Kidney capillary endothelial cell (primary cell): ENCODE data around the gene SORCS1.

Experiments used
- DNase-seq: peaks from one replicate; pipeline ENCODE4 v3.0.0-alpha.2; 2018; ENCODE audit warnings: low spot score

SORCS1 gene

DNA sequence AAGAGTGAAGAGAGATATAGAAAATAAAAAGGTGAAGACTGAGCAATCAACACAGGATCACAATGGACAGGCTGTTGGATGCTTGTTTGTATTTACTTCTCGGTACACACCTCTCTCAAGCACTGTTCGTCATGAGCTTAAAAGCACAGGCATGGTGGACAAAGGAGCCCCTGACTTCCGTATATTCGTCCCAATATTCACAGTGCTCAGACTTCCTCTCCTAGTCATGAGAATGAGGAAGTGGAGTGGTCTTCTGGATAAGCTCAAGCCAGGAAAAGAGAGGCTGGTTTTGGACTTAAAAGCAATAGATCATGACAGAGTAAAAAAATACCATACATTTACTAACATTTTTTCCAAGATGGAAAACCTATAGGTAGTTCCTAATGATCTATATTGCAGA, 172.5 kb downstream of the SORCS1 start:
- DNase-seq, result no peak

DNA sequence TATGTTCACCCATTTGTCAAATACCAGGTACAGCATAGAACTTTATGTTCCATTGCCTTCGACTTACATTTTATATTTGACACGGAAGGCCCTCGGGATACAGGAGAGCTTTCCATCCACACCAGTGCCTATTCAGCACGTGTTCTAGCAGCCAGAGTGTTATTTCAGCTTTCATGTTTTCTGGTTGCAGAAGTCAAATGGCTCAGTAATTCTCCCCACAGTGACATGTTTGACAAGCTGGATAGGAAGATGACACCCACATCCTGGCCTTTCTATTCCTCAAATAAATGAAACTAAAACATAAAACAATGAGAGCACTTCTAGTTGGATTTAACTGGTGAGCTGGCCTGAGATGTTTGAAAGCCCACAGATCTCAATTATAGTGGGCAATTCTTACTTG, 173.4 kb downstream of the SORCS1 start:
- DNase-seq, result no peak

DNA sequence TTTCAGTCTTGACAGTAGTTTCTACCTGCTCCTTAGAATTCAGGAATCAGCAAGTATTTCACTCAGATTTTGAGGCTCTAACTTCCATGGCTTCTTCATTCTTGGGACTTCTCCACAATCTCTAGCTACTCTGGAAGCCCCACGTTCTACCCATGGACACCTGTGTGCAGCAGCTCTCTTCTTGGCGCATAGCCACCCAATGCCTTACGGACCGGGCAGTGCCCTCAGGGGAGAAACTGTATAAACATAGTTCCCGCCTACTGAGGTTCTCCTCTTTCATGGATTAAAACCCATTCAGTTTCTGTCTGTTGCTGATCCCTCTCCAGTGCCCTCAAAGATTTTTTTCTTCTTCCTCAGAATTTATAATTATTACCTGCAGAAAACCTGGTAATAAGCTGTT, 177.1 kb downstream of the SORCS1 start:
- no peak for DNase-seq

DNA sequence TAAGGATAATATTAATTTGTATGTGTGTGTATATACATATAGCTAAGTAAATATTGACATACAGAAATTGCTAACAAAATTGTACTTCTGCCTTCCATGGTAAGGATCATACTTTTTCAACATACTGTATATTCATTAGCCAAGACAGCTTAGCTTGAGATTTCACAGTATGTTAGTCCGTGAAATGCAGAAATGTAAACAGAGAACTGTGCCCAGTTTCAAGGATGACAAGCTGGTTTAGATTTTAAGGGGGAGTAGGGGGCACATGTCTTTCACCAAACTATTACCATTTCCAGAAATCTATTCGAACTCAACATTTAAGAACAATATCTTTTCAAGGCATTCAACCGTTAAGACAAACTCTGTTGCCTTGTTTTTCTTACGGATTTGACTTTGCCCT, 182.2 kb downstream of the SORCS1 start:
- no peak for DNase-seq

DNA sequence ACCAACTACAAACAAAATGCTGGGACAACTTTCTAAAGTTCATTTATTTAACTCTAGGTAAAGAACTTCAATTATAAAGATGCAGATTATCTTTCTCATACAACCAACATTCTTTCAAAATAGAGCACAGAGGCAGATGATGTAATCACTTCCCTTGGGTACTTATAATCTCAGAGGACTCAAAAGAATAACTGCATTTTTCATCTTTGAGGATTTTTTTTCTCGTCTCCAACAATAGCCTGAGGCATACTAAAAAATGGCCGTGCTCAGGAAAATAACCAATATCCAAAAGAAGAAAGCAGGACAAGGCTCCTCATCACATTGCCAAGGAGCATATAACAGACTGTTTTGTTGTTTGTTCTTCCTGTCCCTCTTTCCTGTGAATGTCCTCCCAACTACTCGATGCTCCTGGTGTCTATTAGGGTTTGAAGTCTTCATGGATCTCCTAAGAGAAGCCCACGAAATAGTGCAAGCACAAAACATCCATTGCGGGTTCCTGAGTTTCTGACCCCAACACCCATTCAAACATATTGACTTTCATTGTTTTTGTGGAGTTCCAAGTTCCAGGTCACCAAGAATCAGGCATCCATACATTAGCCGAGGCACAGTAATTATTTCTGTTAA, 182.9 kb downstream of the SORCS1 start:
- DNase-seq, result no peak

DNA sequence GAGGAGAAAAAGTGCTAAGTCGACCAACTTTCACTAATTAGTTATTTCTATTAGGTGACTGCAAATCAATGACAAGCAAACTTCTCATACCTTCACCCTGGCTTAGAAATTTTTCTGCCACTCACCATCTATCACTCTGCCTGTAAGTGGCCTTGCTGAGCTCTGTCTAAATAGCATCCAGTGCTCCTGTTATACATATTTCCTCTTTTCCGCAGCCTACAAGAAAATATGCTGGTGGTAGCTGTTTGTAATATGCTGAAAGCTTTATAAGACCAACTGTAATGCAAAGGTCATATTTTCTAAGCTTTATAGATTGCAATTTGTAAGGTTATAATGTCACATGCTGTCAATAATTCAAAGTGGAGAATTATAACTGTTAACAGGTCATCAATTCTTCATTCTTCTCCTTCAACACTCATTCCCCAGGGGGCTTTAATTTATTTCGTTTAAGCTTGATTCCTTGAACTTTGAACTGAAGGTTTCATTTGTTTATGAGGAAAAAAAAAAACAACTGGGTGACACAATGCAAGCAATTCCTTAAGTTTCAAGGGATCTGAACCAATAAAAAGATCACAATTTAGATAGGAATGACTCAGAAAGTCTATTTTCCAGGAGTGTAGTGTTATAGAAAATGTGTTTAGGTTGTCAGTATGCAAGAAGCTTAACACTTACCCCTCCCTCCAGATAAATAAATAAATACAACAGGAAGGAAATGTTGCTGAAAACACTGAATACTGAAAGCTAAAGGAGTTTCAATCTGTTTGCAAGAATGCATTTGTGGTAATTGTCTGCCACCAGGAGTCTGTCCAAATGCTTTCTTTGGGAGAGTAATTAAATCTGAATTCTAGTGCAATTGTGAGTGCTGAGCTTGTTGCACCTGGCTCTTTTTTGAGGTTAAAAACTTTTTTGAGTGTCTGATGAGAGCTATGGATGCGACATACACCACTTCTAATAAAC, 183.7 kb downstream of the SORCS1 start:
- DNase-seq, result no peak

DNA sequence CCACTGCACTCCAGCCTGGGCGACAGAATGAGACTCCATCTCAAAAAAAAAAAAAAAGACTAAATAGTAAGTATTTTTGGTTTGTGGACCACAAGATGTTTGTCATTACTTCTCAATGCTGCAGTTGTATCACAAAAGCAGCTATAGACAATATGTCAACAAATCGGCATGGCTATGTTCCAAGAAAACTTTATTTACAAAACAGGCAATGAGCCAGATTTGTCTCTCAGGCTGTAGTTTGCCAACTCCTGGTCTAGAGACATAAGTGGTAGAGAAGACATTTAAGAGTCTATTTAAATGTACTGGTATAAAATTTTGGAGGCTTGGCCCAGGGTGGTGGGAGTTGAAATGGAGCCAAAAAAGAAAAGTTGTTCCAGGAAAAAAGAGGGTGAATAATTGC, 185.8 kb downstream of the SORCS1 start:
- DNase-seq, result no peak

DNA sequence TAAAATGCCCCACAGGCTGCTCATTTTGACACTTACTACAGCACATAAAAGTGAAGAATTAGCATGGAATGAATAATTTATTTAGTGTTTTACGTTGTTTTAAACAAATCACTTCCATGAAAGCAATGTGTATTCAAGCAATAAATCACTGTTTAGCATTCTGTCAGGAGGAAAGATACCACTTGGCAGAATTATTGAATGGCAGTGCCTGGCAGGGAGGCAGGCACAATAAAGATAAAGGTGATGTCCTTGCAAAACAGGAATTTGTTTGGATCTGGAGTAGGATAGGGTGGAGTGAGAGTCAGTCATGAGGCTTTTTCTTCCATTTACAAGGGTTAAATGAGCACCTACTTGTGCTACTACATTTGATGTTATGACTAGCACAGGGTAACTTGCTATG, 190.8 kb downstream of the SORCS1 start:
- no peak for DNase-seq

DNA sequence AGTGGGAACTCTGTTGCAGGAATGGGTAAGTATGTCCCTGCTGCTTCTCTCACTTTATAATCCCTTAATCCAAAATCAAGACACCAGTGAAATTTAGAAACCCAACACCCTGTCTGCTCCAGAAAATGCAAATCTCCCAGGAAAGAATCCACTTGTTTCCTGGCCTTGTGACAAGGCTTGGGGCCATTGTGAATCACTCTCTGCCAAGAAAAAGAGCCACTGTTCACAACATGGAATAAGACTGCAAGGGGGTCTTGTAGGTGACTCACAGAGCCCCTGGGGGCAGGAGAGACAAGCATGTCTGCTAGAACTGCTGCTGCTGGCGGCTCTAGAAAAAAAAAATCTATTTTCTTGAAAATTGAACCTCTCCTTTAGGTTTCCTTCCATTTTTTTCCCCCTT, 191.2 kb downstream of the SORCS1 start:
- DNase-seq, result no peak

DNA sequence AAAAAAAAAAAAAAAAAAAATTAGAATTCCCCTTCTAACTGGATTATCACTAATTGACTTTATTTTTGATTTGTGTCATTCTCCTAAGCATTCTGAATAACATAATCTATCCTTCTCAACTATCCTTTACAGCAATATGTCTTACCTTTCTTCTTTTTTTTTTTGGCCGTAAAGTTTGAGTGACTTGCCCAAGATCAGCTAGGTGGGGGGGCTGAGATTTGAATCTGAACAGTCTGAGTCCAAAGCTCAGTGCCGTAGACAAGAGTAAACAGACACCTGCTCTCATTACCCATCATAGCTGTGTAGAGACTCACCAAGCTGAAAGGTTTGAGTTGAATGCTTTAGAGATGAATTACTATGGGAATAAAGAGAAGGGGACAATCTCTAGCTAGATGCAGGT, 192.1 kb downstream of the SORCS1 start:
- no peak for DNase-seq

DNA sequence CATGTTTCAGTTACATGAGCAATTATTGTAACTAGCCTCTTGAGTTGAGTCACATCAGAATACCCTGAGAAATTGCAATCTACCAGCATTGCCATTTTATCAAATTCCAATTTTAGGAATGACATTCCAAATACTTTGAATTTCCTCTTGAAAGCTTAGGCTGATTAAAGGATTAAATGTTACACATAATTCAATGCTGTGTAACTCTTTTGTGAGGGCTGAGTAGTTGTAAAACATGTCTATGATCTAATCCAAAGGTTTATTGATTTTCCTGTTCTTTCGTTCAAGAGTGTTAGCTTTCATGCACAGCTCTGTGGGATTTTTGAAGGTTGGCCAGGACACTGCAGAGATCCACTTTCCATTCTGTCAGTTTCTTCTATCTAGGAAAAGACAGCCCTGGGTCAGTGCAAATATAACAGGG, 193.1 kb downstream of the SORCS1 start:
- DNase-seq, result no peak

DNA sequence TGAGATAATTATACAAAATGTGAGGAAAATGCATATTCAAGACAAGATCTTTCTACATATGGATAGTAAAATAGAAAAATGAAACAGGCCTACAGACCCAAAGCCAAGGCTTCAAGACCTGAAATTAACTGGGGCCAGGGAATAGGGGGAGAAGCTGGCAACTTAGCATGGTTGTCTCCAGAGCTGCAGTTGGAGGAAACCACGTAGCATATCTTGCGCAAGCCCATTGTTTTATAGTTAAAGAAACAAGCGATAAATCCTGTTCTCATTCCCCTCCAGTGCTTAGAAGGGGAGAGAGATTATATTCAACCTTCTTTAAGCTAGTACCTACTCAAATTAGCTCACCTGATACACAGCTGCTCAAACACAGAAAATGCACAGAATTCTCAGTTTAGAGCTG, 197.1 kb downstream of the SORCS1 start:
- DNase-seq, result no peak

DNA sequence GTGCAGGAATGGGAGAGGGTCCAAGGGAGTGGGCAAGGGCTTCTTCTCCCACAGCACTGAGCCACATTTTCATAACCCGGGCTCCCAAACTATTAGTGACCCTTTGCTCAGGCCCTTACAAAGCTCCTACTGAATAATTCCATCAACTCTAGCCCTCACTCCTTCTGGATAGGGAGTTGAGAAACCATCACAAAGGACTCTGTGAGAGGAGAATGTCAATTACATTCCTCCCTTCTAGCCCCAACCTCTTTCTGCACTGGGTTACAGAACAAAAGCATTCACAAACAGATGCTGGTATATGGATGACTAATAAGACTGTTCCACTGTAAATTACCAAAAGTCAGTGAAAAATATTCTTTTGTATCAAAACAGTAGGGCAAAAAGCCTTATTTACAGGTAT, 203.7 kb downstream of the SORCS1 start:
- DNase-seq, result no peak

DNA sequence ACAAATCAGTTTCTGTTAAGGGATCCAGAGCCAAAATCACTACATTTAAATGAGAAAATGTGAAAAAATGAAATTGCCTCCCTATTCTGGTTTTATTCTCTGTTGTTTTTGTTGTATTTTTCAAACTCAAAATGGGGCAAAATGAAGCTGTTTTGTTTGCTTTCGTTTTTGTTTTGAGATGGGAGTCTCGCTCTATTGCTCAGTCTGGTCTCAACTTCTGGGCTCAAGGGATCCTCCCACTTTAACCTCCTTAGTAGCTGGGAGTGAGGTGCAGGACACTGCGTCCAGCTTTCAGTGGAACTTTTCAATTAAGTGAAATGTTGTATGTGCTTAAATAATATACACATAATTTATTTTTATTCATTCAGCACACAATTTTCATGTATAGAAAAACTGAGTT, 205.0 kb downstream of the SORCS1 start:
- no peak for DNase-seq

DNA sequence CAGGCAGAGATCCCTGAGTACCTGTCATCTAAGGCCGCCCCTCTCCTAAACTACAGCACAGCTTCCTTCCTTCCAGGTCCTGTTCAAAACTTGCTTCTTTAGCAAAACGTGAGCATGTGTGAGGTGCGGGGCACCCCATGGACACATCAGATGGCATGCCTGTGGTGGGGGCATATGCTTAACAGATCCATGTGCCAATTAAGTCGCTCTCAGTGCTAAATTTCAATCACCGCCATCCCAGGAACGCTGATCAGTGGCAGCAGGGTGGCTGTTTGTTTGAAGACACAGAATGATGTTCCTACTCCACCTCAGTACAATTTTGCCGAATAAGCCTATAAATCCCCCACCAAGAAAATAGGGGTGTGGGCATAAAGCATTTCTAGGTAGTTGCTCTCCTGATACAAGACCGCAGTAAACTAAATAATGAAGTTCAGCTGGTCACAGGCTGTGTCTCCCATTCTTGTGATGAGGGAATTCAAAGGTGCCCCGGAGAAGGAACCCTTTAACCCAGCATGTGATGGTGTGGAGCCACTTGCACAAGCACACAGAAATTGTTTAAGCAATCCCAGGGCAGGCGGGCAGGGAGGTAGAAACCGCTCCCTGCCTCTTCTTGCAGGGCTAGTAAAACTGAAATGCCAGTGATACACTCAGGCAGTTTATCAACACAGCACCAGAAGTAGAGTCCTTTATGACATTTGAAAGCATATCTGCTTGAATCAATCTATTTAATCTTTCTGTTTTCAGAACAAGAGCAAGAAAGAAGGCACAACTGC, 205.7 kb downstream of the SORCS1 start:
- no peak for DNase-seq

DNA sequence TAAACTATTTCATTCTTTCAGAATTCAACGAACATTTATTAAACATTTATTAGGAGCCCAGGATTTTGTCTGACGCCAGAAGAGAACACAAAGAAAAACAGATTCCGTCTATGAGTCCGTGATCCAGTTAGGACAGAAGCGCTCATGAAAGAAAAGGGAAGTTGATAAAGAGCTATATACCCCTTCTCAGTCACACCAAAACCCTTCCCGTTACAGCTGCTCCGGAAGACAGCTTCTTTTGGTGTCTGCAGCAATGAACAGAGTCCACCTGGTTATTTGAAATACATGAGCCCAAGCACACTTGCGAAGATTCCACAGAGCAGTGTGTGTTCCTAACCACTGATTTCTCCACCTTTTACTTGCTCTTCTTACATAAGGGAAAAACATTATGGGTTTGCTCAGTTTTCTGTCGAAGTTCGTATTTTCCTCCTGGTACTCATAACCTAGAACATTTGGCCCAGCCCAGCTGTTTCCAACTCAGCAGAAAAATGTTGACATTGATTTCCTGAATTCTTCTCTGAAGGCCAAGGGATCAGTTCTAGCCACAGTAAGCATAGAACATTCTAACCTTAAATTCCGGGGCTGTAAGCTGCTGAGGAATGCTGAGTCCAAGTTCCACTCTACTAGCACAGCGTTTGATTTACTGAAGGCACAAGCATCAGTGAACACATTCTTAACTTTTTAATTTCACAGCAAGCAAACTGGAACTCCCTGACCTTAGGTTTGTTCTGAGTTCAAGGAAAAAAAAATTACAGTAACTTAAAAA, 206.5 kb downstream of the SORCS1 start:
- DNase-seq, result no peak

DNA sequence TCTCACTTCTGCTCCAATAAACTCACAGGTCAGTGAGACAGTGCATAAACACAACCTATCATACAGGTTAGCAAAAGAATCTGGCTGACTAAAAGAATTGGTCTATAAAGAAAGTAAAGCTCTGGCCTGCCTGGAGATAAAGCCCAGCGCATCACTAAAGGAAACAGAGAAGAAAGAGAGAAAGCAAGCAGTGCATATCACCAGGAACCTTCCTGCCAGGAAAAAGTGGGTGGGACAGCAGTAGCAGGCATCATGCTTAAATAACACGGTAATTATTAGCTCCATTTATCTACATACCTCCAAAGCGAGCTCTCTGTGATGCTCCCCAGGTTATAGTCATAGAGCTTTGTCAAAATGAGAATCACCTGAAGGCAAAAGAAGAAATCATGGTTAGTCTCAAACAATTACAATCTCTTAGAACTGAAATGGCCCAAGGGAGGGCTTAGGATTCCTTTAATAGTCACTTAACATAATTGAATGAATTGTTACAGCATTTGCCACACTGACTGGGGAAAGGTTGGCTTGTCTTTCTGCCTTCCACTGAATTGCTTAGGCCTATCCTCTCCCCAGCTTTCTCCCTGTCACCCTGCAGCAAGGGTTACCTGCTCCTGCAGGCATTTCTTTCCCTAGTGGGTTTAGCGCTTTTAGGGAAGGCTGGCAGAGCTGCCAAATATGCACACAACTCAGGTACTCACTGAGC, 208.1 kb downstream of the SORCS1 start:
- DNase-seq, result no peak

DNA sequence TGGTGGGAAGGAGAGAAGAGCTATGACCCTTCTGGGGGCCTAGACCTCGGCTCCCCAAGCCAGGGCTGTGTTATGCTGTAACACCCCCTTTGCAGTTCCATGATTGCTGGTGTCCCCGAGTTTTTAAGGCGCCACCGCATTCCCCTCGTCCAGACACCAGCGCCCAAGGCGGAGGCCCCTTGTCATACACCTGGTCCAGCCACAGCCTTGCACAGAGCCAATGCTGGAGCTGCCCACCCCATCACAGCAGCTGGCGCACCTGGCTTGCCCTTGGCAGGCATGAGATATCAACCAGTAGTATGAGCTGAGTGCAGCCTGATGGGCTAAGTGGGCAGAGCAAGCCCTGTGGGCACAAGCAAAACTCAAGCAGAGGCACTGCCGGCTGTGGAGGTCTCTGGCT, 209.4 kb downstream of the SORCS1 start:
- no peak for DNase-seq

DNA sequence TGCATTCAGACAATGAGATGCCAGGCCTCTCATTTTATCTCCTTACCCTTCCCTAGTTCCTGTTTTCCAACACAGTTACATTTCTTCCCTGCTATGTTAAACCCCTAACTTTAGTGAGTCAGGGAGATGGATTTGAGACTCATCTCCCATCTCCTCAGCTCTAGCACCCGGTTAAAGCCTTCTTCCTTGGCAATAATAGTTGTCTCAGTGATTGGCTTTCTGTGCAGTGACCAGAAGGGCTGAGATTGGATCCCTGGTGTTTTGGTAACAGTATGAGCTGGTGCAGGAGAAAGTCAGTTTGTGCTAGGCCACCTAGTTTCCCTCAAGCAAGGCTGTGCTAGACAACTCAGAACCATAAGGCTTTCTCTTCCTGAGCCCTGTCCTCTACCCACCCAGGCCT, 212.5 kb downstream of the SORCS1 start:
- DNase-seq, result no peak

DNA sequence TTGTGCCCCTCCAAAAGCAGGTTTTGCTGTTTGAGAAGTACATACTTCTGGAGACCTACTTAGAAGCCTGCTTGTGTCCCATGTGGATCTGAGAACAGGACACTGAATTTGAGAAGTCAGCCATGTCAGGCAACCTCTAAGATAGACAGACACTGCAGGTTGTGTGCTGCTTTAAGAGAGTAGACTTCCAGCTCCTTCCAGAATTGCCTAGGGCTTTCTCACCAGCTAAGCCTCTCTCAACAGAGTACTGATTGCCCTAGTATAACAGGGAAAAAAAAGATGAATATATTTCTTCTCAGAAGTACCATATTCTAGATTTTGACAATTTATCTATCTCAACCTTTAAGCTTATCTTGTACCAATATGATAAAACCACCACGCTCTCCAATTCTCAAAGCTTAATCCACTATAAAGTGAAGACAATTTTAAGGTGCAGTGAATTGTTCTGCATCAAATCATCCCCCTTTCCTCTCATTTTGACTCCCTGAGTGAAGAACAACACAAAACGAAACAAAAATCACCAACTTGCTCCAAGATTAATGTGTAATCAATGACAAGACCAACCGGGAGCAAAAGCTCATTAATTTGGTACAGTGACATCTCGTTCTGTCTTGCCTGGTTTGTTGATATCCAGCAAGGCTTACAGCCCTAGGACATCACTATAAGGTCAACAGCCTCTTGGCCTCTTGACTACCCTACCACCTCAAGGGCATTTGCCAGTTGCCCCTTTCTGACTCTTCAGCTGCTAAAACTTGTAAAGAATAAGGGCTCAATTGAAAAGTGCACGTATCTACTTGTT, 214.6 kb downstream of the SORCS1 start:
- no peak for DNase-seq

DNA sequence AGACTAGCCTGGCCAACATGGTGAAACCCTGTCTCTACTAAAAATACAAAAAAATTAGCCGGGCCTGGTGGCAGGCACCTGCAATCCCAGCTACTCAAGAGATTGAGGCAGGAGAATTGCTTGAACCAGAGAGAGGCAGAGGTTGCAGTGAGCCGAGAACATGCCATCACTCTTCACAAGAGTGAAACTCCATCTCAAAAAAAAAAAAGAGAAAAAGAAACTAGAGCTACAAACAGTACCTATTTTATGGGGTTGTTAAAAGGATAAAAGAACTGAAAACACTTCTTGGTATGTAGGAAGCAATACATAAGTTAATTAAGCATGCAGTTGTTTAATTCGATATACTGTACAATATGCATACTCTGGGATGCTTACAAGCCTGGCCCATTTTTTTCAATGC, 216.9 kb downstream of the SORCS1 start:
- no peak for DNase-seq
